Esophagus squamous epithelium (tissue), 5 donors: ENCODE data around the gene MC3R. TPM values are rescaled to one million over a fixed set of nuclear protein-coding genes. Genes with fewer than 3 reads are reported as not detected.

Experiments used
- DNase-seq: peaks from one replicate; lab custom pipeline; 2025; lab: John Stamatoyannopoulos, UW
- H3K27ac ChIP-seq, 4 donors: fragments of 200-600 bp; sonication (generic); one replicate each; pipeline ENCODE4 v1.5.1; 2016 to 2019; ENCODE audit warnings: mild to moderate bottlenecking in 1 of 4
- H3K27me3 ChIP-seq, 4 donors: fragments of 200-600 bp; sonication (generic); 1 replicate in 3 of 4; 2 replicates in 1 of 4; pipeline versions ENCODE4 v1.5.1 to v1.6.0; 2017 to 2021; ENCODE audit warnings: antibody characterized with exemption in 1 of 4
- H3K36me3 ChIP-seq, 3 donors: fragments of 200-600 bp; sonication (generic); one replicate each; pipeline ENCODE4 v1.5.1; 2016 to 2019
- H3K4me1 ChIP-seq, 3 donors: fragments of 200-600 bp; sonication (generic); one replicate each; pipeline ENCODE4 v1.5.1; 2017 to 2019
- H3K4me3 ChIP-seq, 4 donors: fragments of 200-600 bp; sonication (generic); 1 replicate in 3 of 4; 2 replicates in 1 of 4; pipeline ENCODE4 v1.5.1; 2016 to 2019; ENCODE audit warnings: mild to moderate bottlenecking in 2 of 4, moderate library complexity in 1 of 4
- H3K9me3 ChIP-seq, 3 donors: fragments of 200-600 bp; sonication (generic); one replicate each; pipeline ENCODE4 v1.5.1; 2016 to 2019
- POLR2A ChIP-seq, 4 donors: fragments of 450-650 bp; IDR thresholded peaks; one replicate each; pipeline ENCODE4 v1.6.1; 2017; ENCODE audit warnings: antibody characterized with exemption in 4 of 4, mild to moderate bottlenecking in 4 of 4, moderate library complexity in 3 of 4
- WGBS, 2 donors: methylation state at CpG; one replicate each; pipeline ENCODE4 v1.1.5; 2018; 5-methylcytosine and 5-hydroxymethylcytosine counted together
- intact Hi-C: fragments of 100-400 bp; cut with DNase I; formaldehyde crosslinking; loops from one replicate; pipeline ENCODE4 v1.15.0; 2022
- total RNA-seq, 4 donors: library from RNA; depleted of rRNA; stranded (reverse); fragments of >200 nt; gene quantifications; one replicate each; pipeline ENCODE4 v1.1.0, GENCODE V29; 2016
- TF ChIP-seq, protein P1 (sequence below), 6 experiments: fragments of 450-650 bp in 4 of 6; fragments of 200-600 bp in 2 of 6; sonication (generic) in 2 of 6; IDR thresholded peaks; one replicate each; pipeline ENCODE4 v1.5.1; 2016 to 2019; ENCODE audit warnings: antibody characterized with exemption in 6 of 6, mild to moderate bottlenecking in 4 of 6, moderate library complexity in 4 of 6
- donor health status: DM: yes; HTN: yes; CAD: no.

Gene MC3R
- total RNA-seq, result not detected

DNA sequence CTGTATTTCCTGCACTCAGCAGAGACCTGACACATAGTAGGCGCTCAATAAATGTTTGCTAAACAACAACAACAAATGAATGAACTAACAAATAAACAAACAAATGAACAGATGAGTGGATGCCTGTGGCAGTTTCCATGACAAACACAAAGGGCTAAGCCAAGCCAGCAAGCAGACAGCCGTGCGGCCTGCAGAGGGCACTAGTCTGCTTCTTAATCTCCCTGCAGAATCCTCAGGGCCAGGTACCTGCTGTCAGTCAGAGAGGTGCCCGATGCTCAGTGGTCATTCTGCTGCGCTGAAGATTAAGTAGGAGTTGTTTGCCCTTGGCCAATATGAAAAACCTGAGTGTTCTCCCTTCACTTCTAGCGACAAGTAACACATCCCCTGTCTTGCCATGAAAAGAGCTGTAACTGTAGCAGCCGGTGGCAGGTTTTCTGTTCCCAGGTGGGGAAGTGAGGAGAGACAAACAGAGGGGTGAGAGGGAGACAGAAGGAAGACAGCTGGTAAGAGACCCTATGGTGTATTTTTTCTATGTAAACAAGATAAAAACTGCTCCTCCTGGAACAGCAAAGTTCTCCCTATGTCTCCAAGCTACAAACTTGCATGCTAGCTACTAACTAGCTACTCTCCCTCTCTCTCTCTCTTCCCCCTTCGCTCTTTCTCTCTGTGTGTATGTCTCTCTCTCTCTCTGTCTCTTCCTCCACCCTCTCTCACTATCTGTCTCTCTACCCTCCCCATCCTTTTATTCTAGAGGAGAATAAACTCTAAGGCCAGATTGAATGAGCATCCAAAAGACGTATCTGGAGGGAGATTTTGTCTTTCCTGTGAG is at the start of gene MC3R:
TSS of gene MC3R (plus strand) at position 779 of the 829 bp plus-strand sequence. CDS start 112 bp downstream, outside the sequence.
- peaks cover 0 to 61% (median 0%) of the 10 kb centered on the region in 4 donors for H3K27me3 ChIP-seq
- H3K27ac ChIP-seq, result no peak within 1 kb of the TSS
- WGBS, 2 donors, result 17 to 23% methylated on average over 8 to 9 of the region's 9 CpGs
- no peak within 1 kb of the TSS for H3K4me3 ChIP-seq
- H3K4me1 ChIP-seq, result peaks cover 0 to 8% (median 0%) of the 10 kb centered on the region in 3 donors
- H3K9me3 ChIP-seq, result no peaks in the 10 kb centered on the region
- intact Hi-C loops, result no loop called here
- no peaks in the 10 kb centered on the region for H3K36me3 ChIP-seq
- TF ChIP-seq POLR2A (IDR thresholded peaks at IDR 0.05), result no peak
- TF ChIP-seq, protein P1, sequence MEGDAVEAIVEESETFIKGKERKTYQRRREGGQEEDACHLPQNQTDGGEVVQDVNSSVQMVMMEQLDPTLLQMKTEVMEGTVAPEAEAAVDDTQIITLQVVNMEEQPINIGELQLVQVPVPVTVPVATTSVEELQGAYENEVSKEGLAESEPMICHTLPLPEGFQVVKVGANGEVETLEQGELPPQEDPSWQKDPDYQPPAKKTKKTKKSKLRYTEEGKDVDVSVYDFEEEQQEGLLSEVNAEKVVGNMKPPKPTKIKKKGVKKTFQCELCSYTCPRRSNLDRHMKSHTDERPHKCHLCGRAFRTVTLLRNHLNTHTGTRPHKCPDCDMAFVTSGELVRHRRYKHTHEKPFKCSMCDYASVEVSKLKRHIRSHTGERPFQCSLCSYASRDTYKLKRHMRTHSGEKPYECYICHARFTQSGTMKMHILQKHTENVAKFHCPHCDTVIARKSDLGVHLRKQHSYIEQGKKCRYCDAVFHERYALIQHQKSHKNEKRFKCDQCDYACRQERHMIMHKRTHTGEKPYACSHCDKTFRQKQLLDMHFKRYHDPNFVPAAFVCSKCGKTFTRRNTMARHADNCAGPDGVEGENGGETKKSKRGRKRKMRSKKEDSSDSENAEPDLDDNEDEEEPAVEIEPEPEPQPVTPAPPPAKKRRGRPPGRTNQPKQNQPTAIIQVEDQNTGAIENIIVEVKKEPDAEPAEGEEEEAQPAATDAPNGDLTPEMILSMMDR (IDR thresholded peaks at IDR 0.05), result peak; percentile 16 to 74 (median 50)
- no peak for DNase-seq

DNA sequence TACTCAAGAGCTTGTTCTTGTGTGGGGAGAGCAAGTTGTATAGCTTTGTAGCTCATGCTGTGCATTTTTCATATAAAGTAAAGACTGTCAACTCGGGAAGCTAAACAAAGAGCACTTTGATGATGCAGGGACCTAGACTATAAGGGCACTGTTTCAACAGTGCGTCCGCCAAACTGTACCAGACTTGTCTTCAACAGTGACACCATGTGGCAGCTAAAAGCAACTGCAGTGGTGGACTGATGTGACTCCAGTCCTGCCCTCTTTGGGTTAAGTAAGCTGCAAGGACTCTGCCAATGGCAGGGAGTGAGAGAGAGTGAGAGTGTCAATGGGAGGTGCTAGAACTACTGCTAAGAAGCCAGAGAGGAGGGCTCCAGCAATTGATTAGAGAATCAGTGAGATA is 48.1 kb upstream of the MC3R start:
- Histone ChIP-seq H3K27ac (no peak overlapping the region), H3K27me3 (no peaks in the 10 kb centered on the region), H3K36me3 (no peaks in the 10 kb centered on the region), H3K4me3 (no peak overlapping the region), H3K9me3 (peaks cover 0 to 18% (median 15%) of the 10 kb centered on the region in 3 donors), H3K4me1 (peaks cover 0 to 5% (median 0%) of the 10 kb centered on the region in 3 donors)
- DNase-seq, result no peak
- 67 to 89% methylated on average over 3 of the region's 3 CpGs for WGBS, 2 donors
- intact Hi-C loops, result no loop called here
- TF ChIP-seq POLR2A (IDR thresholded peaks at IDR 0.05), result no peak
- TF ChIP-seq, protein P1 (IDR thresholded peaks at IDR 0.05), result peak in 1 of 6 experiments; percentile 39

DNA sequence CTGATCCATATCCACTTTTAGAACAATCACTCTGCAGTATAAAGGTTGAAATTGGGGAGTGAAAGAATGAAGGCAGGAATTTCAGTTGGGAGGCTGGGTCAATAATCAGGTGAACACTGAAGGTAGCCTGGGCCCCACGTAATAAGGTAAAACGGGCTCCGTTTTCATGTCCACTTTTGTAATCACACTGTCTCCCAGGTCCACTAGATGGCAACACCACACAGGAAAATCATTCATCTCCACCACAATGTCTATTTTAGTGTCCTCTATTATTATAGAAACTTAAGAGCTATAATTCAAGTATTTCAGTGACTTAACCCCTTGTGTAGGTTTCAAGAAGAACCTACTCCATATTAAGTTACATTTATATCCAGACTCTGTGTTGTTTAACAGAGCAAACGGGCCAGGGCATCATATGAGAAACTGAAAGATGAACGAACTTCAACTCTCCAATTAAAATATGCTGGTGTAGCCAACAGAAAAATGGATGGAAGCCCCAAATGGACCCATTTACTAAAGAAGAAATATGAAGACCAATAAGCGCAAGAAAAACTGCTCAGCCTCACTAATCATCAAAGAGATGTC is 45.9 kb upstream of the MC3R start:
- WGBS, 2 donors, result 34 to 40% methylated on average over 6 of the region's 6 CpGs
- Histone ChIP-seq H3K9me3 (peaks cover 0 to 18% (median 15%) of the 10 kb centered on the region in 3 donors), H3K4me1 (peaks cover 0 to 17% (median 0%) of the 10 kb centered on the region in 3 donors), H3K27me3 (no peaks in the 10 kb centered on the region), H3K36me3 (no peaks in the 10 kb centered on the region), H3K27ac (no peak overlapping the region), H3K4me3 (no peak overlapping the region)
- intact Hi-C loops, result no loop called here
- DNase-seq, result no peak
- TF ChIP-seq, protein P1 (IDR thresholded peaks at IDR 0.05), result peak in 5 of 6 experiments; percentile 30 to 68 (median 36)
- no peak for TF ChIP-seq POLR2A (IDR thresholded peaks at IDR 0.05)

DNA sequence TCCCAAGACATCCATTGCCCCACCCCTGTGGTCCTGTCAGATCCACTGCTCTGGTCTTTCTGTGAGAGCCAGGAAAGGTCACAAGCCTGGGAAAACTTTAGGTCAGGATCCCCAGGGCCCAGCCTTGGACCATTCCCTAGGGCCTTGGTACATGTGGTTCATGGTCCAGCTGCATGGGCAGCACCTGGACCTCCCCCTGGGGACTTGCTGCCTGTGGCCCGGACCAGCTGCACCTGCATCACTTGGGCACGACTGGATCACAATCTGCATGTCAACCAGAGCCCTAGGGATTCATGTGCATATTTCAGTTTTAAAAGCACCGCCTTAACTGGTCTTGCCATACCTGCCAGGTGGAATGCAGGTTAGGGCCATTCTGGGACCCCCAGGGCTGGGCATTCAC is 44.3 kb upstream of the MC3R start:
- Histone ChIP-seq H3K36me3 (no peaks in the 10 kb centered on the region), H3K27me3 (no peaks in the 10 kb centered on the region), H3K27ac (no peak overlapping the region), H3K9me3 (peaks cover 0 to 16% (median 15%) of the 10 kb centered on the region in 3 donors), H3K4me3 (no peak overlapping the region), H3K4me1 (peaks cover 0 to 20% (median 0%) of the 10 kb centered on the region in 3 donors)
- intact Hi-C loops, result no loop called here
- TF ChIP-seq, protein P1 (IDR thresholded peaks at IDR 0.05), result no peak
- TF ChIP-seq POLR2A (IDR thresholded peaks at IDR 0.05), result no peak
- no peak for DNase-seq
- WGBS, 2 donors, result 69 to 83% methylated on average over 1 to 3 of the region's 3 CpGs

DNA sequence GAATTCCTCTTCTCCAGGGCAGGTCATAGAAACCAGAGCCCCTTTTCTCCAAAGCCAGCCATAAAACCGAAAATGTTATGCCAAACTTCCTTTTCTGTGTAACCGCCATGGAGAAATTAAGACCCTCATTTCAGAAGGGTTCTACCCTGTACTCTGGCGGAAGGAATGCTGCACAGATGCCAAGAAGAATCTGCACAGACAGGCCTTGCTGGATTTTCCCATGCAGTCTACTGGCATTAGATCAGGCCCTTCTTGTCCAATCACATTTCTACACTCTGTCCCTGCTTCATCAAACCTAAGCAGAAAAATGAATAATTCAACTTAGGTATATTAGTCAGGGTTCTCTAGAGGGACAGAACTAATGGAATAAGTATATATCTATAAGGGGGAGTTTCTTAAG is 43.2 kb upstream of the MC3R start:
- Histone ChIP-seq H3K9me3 (peaks cover 0 to 5% (median 4%) of the 10 kb centered on the region in 3 donors), H3K4me3 (no peak overlapping the region), H3K27ac (no peak overlapping the region), H3K27me3 (no peaks in the 10 kb centered on the region), H3K4me1 (peaks cover 0 to 20% (median 0%) of the 10 kb centered on the region in 3 donors), H3K36me3 (no peaks in the 10 kb centered on the region)
- 32 to 35% methylated on average over 2 to 3 of the region's 3 CpGs for WGBS, 2 donors
- intact Hi-C loops, result no loop called here
- DNase-seq, result no peak
- TF ChIP-seq POLR2A (IDR thresholded peaks at IDR 0.05), result no peak
- TF ChIP-seq, protein P1 (IDR thresholded peaks at IDR 0.05), result peak in 3 of 6 experiments; percentile 9 to 56 (median 22)
